AG04450 (cell line): ENCODE data around the gene JADE2. TPM values are rescaled to one million over a fixed set of nuclear protein-coding genes. Genes with fewer than 3 reads are reported as not detected.

Experiments
- CTCF ChIA-PET: fragments of 300-600, 350-600 bp; formaldehyde crosslinking; extraction: SDS; loops from one replicate; lab custom pipeline; 2022; ENCODE audit warnings: antibody characterized with exemption, inconsistent platforms; lab: Charles Lee
- POLR2A ChIA-PET: fragments of 350-600 bp; formaldehyde crosslinking; extraction: SDS; loops from one replicate; lab custom pipeline; 2021; ENCODE audit warnings: antibody characterized with exemption, inconsistent platforms; lab: Yijun Ruan, JAX
- DNase-seq: peaks from one replicate; pipeline ENCODE4 v3.0.0-alpha.2; 2011; ENCODE audit warnings: low read depth, low spot score
- H3K27ac ChIP-seq: one replicate; pipeline ENCODE4 v1.5.1; 2012; ENCODE audit warnings: low read depth, low read length, control low read depth
- H3K27me3 ChIP-seq: one replicate; pipeline ENCODE4 v1.6.0; 2012; ENCODE audit warnings: low read length; ENCODE audit not compliant: control insufficient read depth, insufficient read depth
- H3K4me3 ChIP-seq: 2 replicates; pipeline ENCODE4 v1.5.1; 2011; ENCODE audit warnings: mild to moderate bottlenecking, low read depth, low read length, control low read depth
- H3K9me3 ChIP-seq: 2 replicates; pipeline ENCODE4 v1.5.1; 2012; ENCODE audit warnings: low read length; ENCODE audit not compliant: control insufficient read depth, insufficient read depth
- polyA plus RNA-seq: library from polyadenylated mRNA; depleted of rRNA; stranded (reverse); fragments of >200 nt; gene quantifications from 2 replicates; pipeline ENCODE4 v1.2.3, GENCODE V29; 2011
- TF ChIP-seq, protein P1 (sequence below): IDR thresholded peaks from 2 replicates; pipeline ENCODE4 v1.5.1; 2011; ENCODE audit warnings: low read depth, low read length, control low read depth, inconsistent platforms

JADE2 gene
- polyA plus RNA-seq, 1 experiment = 13.2 TPM

DNA sequence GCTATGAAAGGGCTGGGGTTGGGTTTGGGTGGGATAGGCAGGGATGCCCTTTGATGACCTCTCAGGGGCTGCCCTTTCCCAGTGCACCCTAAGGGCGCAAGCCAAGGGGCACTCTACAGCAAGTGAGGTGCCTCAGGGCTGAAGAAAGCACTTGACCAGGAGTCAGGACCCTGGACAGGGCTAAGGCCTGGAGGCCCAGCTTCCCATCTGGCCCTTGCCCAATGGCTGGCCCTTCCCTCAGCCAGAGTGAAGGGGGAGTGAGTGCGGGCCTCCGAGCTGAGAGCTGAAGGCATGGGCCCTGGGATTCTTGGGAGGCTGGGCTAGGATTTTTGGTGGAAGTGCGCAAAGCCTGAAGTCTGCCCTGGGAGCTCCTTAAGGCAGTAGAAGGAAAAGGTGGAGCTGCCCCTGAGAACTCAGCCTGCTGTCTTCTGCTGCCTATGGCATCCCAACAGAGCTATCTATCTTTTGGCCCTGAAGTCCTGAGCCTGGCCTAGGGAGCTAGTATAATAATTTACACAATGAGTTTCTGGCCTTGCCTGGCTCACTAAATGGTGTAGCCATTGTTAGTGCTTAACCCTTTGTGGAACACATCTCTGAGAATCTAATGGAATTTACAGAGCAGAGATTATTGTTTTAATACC lies 16.4 kb downstream of the JADE2 start:
- CTCF ChIA-PET = interaction anchor here (0.6 to 1.4 kb wide), 5 partner anchors 13 to 130 kb away, joined by 3 to 7 read pairs (median 5); partner anchors contain the start of gene CDKN2AIPNL
- TF ChIP-seq, protein P1, sequence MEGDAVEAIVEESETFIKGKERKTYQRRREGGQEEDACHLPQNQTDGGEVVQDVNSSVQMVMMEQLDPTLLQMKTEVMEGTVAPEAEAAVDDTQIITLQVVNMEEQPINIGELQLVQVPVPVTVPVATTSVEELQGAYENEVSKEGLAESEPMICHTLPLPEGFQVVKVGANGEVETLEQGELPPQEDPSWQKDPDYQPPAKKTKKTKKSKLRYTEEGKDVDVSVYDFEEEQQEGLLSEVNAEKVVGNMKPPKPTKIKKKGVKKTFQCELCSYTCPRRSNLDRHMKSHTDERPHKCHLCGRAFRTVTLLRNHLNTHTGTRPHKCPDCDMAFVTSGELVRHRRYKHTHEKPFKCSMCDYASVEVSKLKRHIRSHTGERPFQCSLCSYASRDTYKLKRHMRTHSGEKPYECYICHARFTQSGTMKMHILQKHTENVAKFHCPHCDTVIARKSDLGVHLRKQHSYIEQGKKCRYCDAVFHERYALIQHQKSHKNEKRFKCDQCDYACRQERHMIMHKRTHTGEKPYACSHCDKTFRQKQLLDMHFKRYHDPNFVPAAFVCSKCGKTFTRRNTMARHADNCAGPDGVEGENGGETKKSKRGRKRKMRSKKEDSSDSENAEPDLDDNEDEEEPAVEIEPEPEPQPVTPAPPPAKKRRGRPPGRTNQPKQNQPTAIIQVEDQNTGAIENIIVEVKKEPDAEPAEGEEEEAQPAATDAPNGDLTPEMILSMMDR = no peak
- no peak for DNase-seq
- H3K27ac ChIP-seq = no peak overlapping the region
- H3K4me3 ChIP-seq = no peak overlapping the region
- POLR2A ChIA-PET = interaction anchor here (0.6 kb wide), 1 partner anchor 10 kb away, joined by 13 read pairs; no protein-coding TSS in a partner anchor
- no peaks in the 10 kb centered on the region for H3K27me3 ChIP-seq
- H3K9me3 ChIP-seq = no peaks in the 10 kb centered on the region

DNA sequence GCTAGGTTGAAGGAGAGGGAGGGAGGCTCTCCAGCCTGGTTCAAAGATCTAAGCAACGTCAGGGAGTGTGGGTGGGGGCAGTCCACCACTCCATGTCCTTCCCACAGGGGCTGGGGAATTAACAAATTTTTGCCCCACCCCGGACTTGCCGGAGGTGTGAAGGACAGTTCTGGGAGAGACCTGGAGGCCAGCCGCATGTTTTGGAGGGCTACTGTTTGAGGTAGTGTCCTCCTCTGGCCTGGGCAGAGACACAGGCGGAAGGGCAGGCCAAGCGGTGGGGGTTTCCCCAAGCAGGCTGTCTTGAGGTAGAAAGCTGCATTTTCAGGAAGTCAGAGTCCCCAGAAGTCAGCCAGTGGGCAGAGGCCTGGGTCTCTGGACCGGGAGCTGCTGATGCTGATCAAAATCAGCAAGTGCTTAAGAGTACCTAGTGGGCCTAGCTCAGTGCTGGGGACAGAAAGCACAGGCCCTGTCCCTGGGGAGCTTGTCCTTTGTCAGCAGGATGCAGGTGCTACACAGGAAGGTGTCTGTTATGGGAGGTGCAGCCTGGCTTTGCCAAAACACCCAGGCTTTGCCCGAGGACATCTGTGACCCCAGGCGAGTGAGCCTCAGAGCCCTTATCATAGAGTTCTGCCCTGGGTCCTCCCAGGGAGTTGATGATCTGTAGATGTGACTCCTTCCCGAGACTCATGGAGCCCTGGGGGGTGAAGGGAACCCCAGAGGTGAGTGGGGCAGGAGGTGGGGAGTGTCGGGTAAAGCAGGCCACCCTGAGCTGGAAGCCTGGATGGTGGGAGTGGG lies 18.5 kb downstream of the JADE2 start:
- ChIA-PET POLR2A (no interaction called here), CTCF (interaction anchor here (1.2 kb wide), 1 partner anchor 16 kb away, joined by 5 read pairs; no protein-coding TSS in a partner anchor)
- DNase-seq = no peak
- no peaks in the 10 kb centered on the region for H3K9me3 ChIP-seq
- no peaks in the 10 kb centered on the region for H3K27me3 ChIP-seq
- TF ChIP-seq, protein P1 = no peak
- H3K4me3 ChIP-seq = no peak overlapping the region
- no peak overlapping the region for H3K27ac ChIP-seq

DNA sequence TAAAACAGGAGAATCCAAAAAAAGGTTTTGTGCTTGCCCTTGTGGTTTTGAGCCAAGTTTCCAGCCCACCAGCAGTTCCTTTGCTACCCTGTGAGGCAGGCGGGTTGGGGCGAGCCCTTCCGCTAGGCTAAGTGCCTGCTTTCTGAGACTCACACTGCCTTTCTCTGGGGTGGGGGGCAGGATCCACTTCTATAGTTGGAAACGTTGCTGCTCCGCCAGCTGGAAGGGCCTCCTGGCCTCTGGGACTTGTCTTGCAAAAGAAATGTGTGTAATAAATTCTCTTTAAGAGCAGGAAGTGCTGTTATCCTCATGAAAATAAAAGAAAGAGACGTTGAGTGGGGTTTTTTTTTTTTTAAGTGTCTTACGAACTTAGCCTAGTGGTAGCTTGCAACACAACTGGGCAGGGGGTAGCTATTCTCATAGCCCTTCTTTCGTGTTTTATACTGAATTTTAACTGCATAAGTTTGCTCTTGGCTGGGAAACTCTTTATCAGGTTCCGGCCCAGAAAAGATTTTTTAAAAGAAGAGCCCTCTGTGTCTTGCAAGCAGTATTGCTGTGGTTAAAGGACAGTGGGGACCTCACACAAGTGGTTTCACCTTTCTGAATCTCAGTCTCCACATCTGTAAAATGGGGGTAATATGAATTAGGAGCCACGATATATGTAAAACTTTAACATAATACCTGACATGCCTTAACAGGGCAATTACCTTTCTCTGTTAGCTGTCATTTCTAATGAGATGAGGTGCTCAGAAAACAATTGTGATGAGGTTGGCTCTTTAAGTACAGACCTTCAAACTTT lies 19.8 kb downstream of the JADE2 start:
- no peaks in the 10 kb centered on the region for H3K27me3 ChIP-seq
- no peak for DNase-seq
- CTCF ChIA-PET = interaction anchor here (1.0 to 4.1 kb wide), 3 partner anchors 17 to 134 kb away, joined by 4 to 26 read pairs (median 15); no protein-coding TSS in a partner anchor
- no peak overlapping the region for H3K27ac ChIP-seq
- H3K9me3 ChIP-seq = no peaks in the 10 kb centered on the region
- no peak overlapping the region for H3K4me3 ChIP-seq
- TF ChIP-seq, protein P1 = no peak
- POLR2A ChIA-PET = interaction anchor here (0.6 kb wide), 1 partner anchor 14 kb away, joined by 4 read pairs; no protein-coding TSS in a partner anchor

DNA sequence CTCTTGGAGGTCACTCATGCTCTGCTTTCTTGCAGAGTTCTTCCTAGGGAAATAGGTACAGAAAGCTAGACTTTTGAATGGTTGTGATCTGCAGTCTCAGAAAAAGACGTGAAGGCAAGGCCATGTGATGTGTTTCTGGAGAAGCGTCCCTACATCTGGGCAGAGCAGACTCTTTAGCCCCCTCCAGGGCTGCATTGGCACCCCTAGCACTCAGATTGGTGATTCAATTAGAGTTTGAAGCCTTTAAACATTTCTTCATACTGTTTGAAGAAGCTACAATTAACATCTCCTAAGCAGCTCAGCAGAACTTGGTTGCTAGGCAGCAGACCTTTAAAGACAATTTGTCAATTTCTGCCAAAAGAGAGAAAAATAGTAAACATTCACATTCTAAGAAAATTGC lies 21.6 kb downstream of the JADE2 start:
- Histone ChIP-seq H3K4me3 (no peak overlapping the region), H3K27me3 (no peaks in the 10 kb centered on the region), H3K9me3 (no peaks in the 10 kb centered on the region), H3K27ac (no peak overlapping the region)
- TF ChIP-seq, protein P1 = no peak
- ChIA-PET POLR2A (interaction anchor here (0.7 to 1.4 kb wide), 7 partner anchors 9 to 298 kb away, joined by 3 to 4 read pairs (median 3); partner anchors contain the start of gene C5orf24), CTCF (interaction anchor here (0.9 to 4.1 kb wide), 6 partner anchors 19 to 364 kb away, joined by 3 to 26 read pairs (median 4); partner anchors contain the start of gene CDKN2AIPNL)
- DNase-seq = no peak
